SK-N-SH (cell line): ENCODE results near the gene DVL3. TPM values are rescaled to one million over a fixed set of nuclear protein-coding genes. Genes with fewer than 3 reads are reported as not detected.

Experiments
- CTCF ChIA-PET: fragments of 300-600, 350-600 bp; formaldehyde crosslinking; extraction: SDS; loops from one replicate; lab custom pipeline; 2021; lab: Yijun Ruan, JAX
- POLR2A ChIA-PET: fragments of 350-600 bp; sonication (Branson Sonifier 250); formaldehyde crosslinking; extraction: SDS; loops from one replicate; lab custom pipeline; 2020; ENCODE audit warnings: antibody characterized with exemption, inconsistent platforms; lab: Yijun Ruan, JAX
- DNase-seq: peaks from one replicate; pipeline ENCODE4 v3.0.0; 2012
- H2AFZ ChIP-seq: fragments of 200-600 bp; sonication (generic); 2 replicates; pipeline ENCODE4 v1.8.1; 2016; ENCODE audit warnings: antibody characterized with exemption, mild to moderate bottlenecking, low read depth
- H3F3A ChIP-seq: fragments of 200-600 bp; sonication (generic); replicated peaks from 2 replicates; pipeline ENCODE3; 2016; ENCODE audit warnings: antibody characterized with exemption, mild to moderate bottlenecking; ENCODE audit not compliant: insufficient read depth
- H3K27ac ChIP-seq, 2 experiments: fragments of 200-500 bp in 1 of 2; fragments of 200-600 bp in 1 of 2; sonication (Bioruptor generic) in 1 of 2; sonication (generic), shearing (Covaris generic) in 1 of 2; 2 replicates each; pipeline versions ENCODE4 v1.5.1 to v1.6.1; 2014 to 2016; ENCODE audit warnings: low read depth in 2 of 2, inconsistent platforms in 1 of 2, low read length in 1 of 2, mild to moderate bottlenecking in 1 of 2, mixed read lengths in 1 of 2
- H3K27me3 ChIP-seq: fragments of 200-600 bp; sonication (generic), shearing (Covaris generic); 2 replicates; pipeline ENCODE4 v1.6.1; 2016; ENCODE audit warnings: mixed run types; ENCODE audit not compliant: insufficient read depth
- H3K36me3 ChIP-seq, 2 experiments: fragments of 200-500 bp in 1 of 2; fragments of 200-600 bp in 1 of 2; sonication (Bioruptor generic) in 1 of 2; sonication (generic) in 1 of 2; replicated peaks in 1 of 2; 2 replicates each; pipeline versions ENCODE3 to v1.5.1; 2014 to 2016; ENCODE audit warnings: low read length in 1 of 2, mild to moderate bottlenecking in 1 of 2; ENCODE audit not compliant: insufficient read depth in 2 of 2, control insufficient read depth in 1 of 2
- H3K4me1 ChIP-seq, 2 experiments: fragments of 200-500 bp in 1 of 2; fragments of 200-600 bp in 1 of 2; sonication (Bioruptor generic) in 1 of 2; sonication (generic), shearing (Covaris generic) in 1 of 2; 2 replicates each; pipeline versions ENCODE4 v1.5.1 to v1.6.1; 2014 to 2016; ENCODE audit warnings: low read depth in 1 of 2, low read length in 1 of 2, mixed run types in 1 of 2; ENCODE audit not compliant: insufficient read depth in 2 of 2, control insufficient read depth in 1 of 2
- H3K4me2 ChIP-seq: fragments of 200-600 bp; sonication (generic), shearing (Covaris generic); 2 replicates; pipeline ENCODE4 v1.6.1; 2017; ENCODE audit warnings: mixed run types
- H3K4me3 ChIP-seq, 2 experiments: fragments of 200-500 bp in 1 of 2; fragments of 200-600 bp in 1 of 2; sonication (Bioruptor generic) in 1 of 2; sonication (generic), shearing (Covaris generic) in 1 of 2; 2 replicates each; pipeline versions ENCODE4 v1.5.1 to v1.8.1; 2014 to 2016; ENCODE audit warnings: low read depth in 2 of 2, inconsistent platforms in 1 of 2, low read length in 1 of 2, mild to moderate bottlenecking in 1 of 2, mixed read lengths in 1 of 2, moderate library complexity in 1 of 2
- H3K79me2 ChIP-seq: fragments of 200-600 bp; sonication (generic); 2 replicates; pipeline ENCODE4 v1.8.1; 2017; ENCODE audit warnings: mild to moderate bottlenecking; ENCODE audit not compliant: insufficient read depth
- H3K9ac ChIP-seq: fragments of 200-600 bp; sonication (generic); 2 replicates; pipeline ENCODE4 v1.6.1; 2017; ENCODE audit warnings: mixed run types
- H3K9me2 ChIP-seq: fragments of 200-600 bp; sonication (generic); 2 replicates; pipeline ENCODE4 v1.6.1; 2017; ENCODE audit warnings: mixed run types
- H3K9me3 ChIP-seq: fragments of 200-600 bp; sonication (generic); 2 replicates; pipeline ENCODE4 v1.6.1; 2017; ENCODE audit warnings: mixed run types, mild to moderate bottlenecking, moderate library complexity
- H4K20me1 ChIP-seq: fragments of 200-600 bp; sonication (generic); 2 replicates; pipeline ENCODE4 v1.6.1; 2017; ENCODE audit warnings: mild to moderate bottlenecking, mixed run types; ENCODE audit not compliant: insufficient read depth
- ELF1 ChIP-seq: IDR thresholded peaks from 2 replicates; pipeline ENCODE4 v1.4.0; 2012
- EZH2phosphoT487 ChIP-seq: fragments of 200-600 bp; sonication (generic); IDR thresholded peaks from 2 replicates; pipeline ENCODE4 v1.6.1; 2017; ENCODE audit warnings: low read depth, mixed run types, mild to moderate bottlenecking, antibody characterized with exemption, moderate library complexity, borderline replicate concordance
- FOSL2 ChIP-seq: IDR thresholded peaks from 2 replicates; pipeline ENCODE4 v1.4.0; 2012; ENCODE audit warnings: low read depth, mild to moderate bottlenecking, moderate library complexity, borderline replicate concordance
- FOXJ3 ChIP-seq: sonication (generic); formaldehyde crosslinking; IDR thresholded peaks from 2 replicates; pipeline ENCODE4 v1.5.1; 2020; ENCODE audit warnings: mild to moderate bottlenecking, missing genetic modification reagents
- GABPA ChIP-seq: IDR thresholded peaks from 2 replicates; pipeline ENCODE4 v1.4.0; 2012; ENCODE audit warnings: low read depth, mild to moderate bottlenecking
- MEF2A ChIP-seq: IDR thresholded peaks from 2 replicates; pipeline ENCODE4 v1.4.0; 2012; ENCODE audit warnings: low read depth, borderline replicate concordance
- MXI1 ChIP-seq: IDR thresholded peaks from 2 replicates; pipeline ENCODE4 v1.6.1; 2012; ENCODE audit warnings: mild to moderate bottlenecking, low read depth, low read length, improper control_type of control experiment
- RAD21 ChIP-seq: IDR thresholded peaks from 2 replicates; pipeline ENCODE4 v1.6.1; 2012; ENCODE audit warnings: mild to moderate bottlenecking, low read length
- RCOR1 ChIP-seq: fragments of 150-350 bp; IDR thresholded peaks from 2 replicates; pipeline ENCODE4 v1.6.1; 2017; ENCODE audit warnings: antibody characterized with exemption, low read length
- SIN3A ChIP-seq: IDR thresholded peaks from 2 replicates; pipeline ENCODE4 v1.6.1; 2012; ENCODE audit warnings: low read depth, mild to moderate bottlenecking, low read length, moderate library complexity, borderline replicate concordance
- WGBS: methylation state at CpG from one replicate; pipeline ENCODE4 v1.1.6; 2017; ENCODE audit warnings: low lambda C conversion rate; 5-methylcytosine and 5-hydroxymethylcytosine counted together
- polyA plus RNA-seq, 3 experiments: library from polyadenylated mRNA; depleted of rRNA; stranded (reverse); fragments of >200 nt; gene quantifications; 2 replicates each; pipeline ENCODE4 v1.2.3, GENCODE V29; 2012
- TF ChIP-seq, protein P1 (sequence below): fragments of 150-350 bp; IDR thresholded peaks from 2 replicates; pipeline ENCODE4 v1.6.1; 2017; ENCODE audit warnings: antibody characterized with exemption, low read length, low read depth, borderline replicate concordance
- TF ChIP-seq, protein P2 (sequence below): fragments of 150-350 bp; IDR thresholded peaks from 2 replicates; pipeline ENCODE4 v1.6.1; 2016; ENCODE audit warnings: mild to moderate bottlenecking, low read depth, low read length
- TF ChIP-seq, protein P3 (sequence below): IDR thresholded peaks from 2 replicates; pipeline ENCODE4 v1.4.0; 2012; ENCODE audit warnings: low read depth, borderline replicate concordance
- TF ChIP-seq, protein P4 (sequence below): IDR thresholded peaks from 2 replicates; pipeline ENCODE4 v1.4.0; 2012; ENCODE audit warnings: low read depth

DVL3 gene
- polyA plus RNA-seq, 1 of the 3 experiments (the other 2 are of a cell fraction), result 29.6 TPM

DNA sequence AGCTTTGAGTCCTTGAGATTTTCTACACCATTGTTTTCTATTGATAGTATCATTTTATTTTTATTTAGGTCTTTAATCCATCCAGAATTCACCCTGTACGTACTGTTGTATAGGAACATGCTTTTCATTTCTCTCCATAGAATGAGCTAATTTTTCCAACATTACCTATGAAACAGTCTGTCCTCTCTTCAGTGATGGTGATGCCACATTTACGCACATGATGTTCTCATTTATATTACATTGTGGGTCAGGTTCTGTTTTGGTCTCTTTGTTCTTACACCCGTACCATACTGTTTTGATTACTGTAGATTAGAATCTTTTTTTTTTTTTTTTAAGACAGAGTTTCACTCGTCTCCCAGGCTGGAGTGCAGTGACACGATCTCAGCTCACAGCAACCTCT lies 56.5 kb downstream of the DVL3 start:
- ChIA-PET CTCF (interaction anchor here (0.6 to 5.3 kb wide), 3 partner anchors 17 to 76 kb away, joined by 3 to 48 read pairs (median 17); partner anchors contain the start of genes EEF1AKMT4 and VWA5B2), POLR2A (interaction anchor here (0.9 kb wide), 1 partner anchor 16 kb away, joined by 5 read pairs; no protein-coding TSS in a partner anchor)
- TF ChIP-seq ELF1 (no peak), MXI1 (no peak)
- TF ChIP-seq, protein P1, sequence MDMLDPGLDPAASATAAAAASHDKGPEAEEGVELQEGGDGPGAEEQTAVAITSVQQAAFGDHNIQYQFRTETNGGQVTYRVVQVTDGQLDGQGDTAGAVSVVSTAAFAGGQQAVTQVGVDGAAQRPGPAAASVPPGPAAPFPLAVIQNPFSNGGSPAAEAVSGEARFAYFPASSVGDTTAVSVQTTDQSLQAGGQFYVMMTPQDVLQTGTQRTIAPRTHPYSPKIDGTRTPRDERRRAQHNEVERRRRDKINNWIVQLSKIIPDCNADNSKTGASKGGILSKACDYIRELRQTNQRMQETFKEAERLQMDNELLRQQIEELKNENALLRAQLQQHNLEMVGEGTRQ, result no peak

DNA sequence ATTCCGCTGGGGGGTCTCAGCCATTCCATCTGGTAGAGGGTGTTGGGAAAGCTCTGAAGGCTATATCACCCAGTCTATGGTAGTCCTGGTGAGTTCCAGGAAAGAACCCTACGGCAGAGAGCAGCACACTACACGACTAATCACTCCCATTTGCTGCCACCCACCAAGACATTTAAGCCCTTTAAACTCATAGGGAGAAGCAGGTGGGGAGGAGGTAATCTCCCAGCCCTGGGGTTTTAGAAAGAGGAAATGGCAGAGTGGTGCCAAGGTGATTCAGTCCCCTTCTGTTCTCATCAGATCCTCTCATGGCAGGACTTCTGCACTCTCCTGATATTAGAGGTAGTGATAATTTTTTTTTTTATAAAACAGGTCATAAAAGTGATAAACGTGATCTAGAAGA lies 63.6 kb downstream of the DVL3 start:
- H3K9me2 ChIP-seq, result no peaks in the 10 kb centered on the region
- no peak overlapping the region for H2AFZ ChIP-seq
- no peaks in the 10 kb centered on the region for H3K9me3 ChIP-seq
- no peaks in the 10 kb centered on the region for H3F3A ChIP-seq
- DNase-seq, result no peak
- no peaks in the 10 kb centered on the region for H4K20me1 ChIP-seq
- WGBS, result 57% methylated on average over 4 of the region's 4 CpGs
- TF ChIP-seq MEF2A (no peak), RAD21 (no peak), RCOR1 (no peak), FOXJ3 (CRISPR knock-in tag) (no peak), SIN3A (no peak), FOSL2 (no peak), GABPA (no peak), EZH2phosphoT487 (no peak)
- TF ChIP-seq, protein P2, sequence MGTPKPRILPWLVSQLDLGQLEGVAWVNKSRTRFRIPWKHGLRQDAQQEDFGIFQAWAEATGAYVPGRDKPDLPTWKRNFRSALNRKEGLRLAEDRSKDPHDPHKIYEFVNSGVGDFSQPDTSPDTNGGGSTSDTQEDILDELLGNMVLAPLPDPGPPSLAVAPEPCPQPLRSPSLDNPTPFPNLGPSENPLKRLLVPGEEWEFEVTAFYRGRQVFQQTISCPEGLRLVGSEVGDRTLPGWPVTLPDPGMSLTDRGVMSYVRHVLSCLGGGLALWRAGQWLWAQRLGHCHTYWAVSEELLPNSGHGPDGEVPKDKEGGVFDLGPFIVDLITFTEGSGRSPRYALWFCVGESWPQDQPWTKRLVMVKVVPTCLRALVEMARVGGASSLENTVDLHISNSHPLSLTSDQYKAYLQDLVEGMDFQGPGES, result no peak
- TF ChIP-seq, protein P1, result no peak
- TF ChIP-seq, protein P3, sequence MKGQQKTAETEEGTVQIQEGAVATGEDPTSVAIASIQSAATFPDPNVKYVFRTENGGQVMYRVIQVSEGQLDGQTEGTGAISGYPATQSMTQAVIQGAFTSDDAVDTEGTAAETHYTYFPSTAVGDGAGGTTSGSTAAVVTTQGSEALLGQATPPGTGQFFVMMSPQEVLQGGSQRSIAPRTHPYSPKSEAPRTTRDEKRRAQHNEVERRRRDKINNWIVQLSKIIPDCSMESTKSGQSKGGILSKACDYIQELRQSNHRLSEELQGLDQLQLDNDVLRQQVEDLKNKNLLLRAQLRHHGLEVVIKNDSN, result no peak
- TF ChIP-seq, protein P4, sequence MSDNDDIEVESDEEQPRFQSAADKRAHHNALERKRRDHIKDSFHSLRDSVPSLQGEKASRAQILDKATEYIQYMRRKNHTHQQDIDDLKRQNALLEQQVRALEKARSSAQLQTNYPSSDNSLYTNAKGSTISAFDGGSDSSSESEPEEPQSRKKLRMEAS, result no peak
- no peaks in the 10 kb centered on the region for H3K79me2 ChIP-seq
- no peaks in the 10 kb centered on the region for H3K36me3 ChIP-seq
- CTCF ChIA-PET, result interaction anchor here (5.2 kb wide), 1 partner anchor 9 kb away, joined by 61 read pairs; the partner anchor contains the start of gene VWA5B2
- no peaks in the 10 kb centered on the region for H3K4me1 ChIP-seq
- H3K27ac ChIP-seq, result no peak overlapping the region
- no peak overlapping the region for H3K4me2 ChIP-seq
- POLR2A ChIA-PET, result no interaction called here
- H3K9ac ChIP-seq, result no peak overlapping the region
- no peak overlapping the region for H3K4me3 ChIP-seq
- no peaks in the 10 kb centered on the region for H3K27me3 ChIP-seq

More for the DNA sequence above, 56.5 kb downstream of the DVL3 start:
- no peaks in the 10 kb centered on the region for H3K79me2 ChIP-seq
- H3K4me3 ChIP-seq, result no peak overlapping the region
- no peaks in the 10 kb centered on the region for H3K36me3 ChIP-seq
- H3K9me2 ChIP-seq, result no peaks in the 10 kb centered on the region
- no peaks in the 10 kb centered on the region for H4K20me1 ChIP-seq
- no peak overlapping the region for H3K4me2 ChIP-seq
- H3K4me1 ChIP-seq, result peaks cover 0 to 3% of the 10 kb centered on the region in 2 experiments; a peak in 1 of 4 replicates
- H3K9ac ChIP-seq, result no peak overlapping the region
- H3K27me3 ChIP-seq, result peaks cover 11% of the 10 kb centered on the region; the same call in 1 of the 2 replicates
- peak; percentile 56 for DNase-seq
- no peaks in the 10 kb centered on the region for H3K9me3 ChIP-seq
- H2AFZ ChIP-seq, result no peak overlapping the region
- WGBS, result 24% methylated on average over 5 of the region's 5 CpGs
- H3F3A ChIP-seq, result no peaks in the 10 kb centered on the region
- peak overlapping the region in 1 of 2 experiments; percentile 86; a peak in 2 of 4 replicates for H3K27ac ChIP-seq
